IMR-90 (cell line): ENCODE measurements around the gene CDKN1C. TPM values are rescaled to one million over a fixed set of nuclear protein-coding genes. Genes with fewer than 3 reads are reported as not detected.

Source experiments
- ATAC-seq: fragments of 200-7000 bp; cut with Tn5 transposase; 2 replicates; pipeline ENCODE4 v1.9.1; 2020; ENCODE audit warnings: low read depth, mild to moderate bottlenecking, moderate library complexity
- BruUV-seq: library from RNA; stranded (reverse); fragments of 400-500 nt; replicated peaks from 2 replicates; lab custom pipeline; 2021; lab: Mats Ljungman, UMichigan
- CTCF ChIA-PET: fragments of 300-600 bp; formaldehyde crosslinking; extraction: SDS; loops from one replicate; lab custom pipeline; 2021; ENCODE audit warnings: antibody characterized with exemption; lab: Yijun Ruan, JAX
- POLR2A ChIA-PET: fragments of 300-600 bp; sonication (Branson Sonifier 250); formaldehyde crosslinking; loops from one replicate; lab custom pipeline; 2022; ENCODE audit warnings: antibody characterized with exemption; ENCODE audit not compliant: unreplicated experiment; lab: Charles Lee
- DNase-seq: peaks from one replicate; pipeline ENCODE4 v3.0.0; 2013
- H2AFZ ChIP-seq: replicated peaks from 2 replicates; pipeline ENCODE3; 2013; ENCODE audit warnings: low read length, mild to moderate bottlenecking; ENCODE audit not compliant: poor library complexity
- H2AK5ac ChIP-seq: 2 replicates; pipeline ENCODE4 v1.6.1; 2013; ENCODE audit warnings: low read depth, low read length, inconsistent platforms
- H2AK9ac ChIP-seq: replicated peaks from 2 replicates; pipeline ENCODE3; 2013; ENCODE audit warnings: mild to moderate bottlenecking, low read depth, low read length, moderate library complexity; ENCODE audit not compliant: poor library complexity
- H2BK120ac ChIP-seq: 2 replicates; pipeline ENCODE4 v1.6.1; 2013; ENCODE audit warnings: low read depth, low read length, inconsistent platforms
- H2BK15ac ChIP-seq: 3 replicates; pipeline ENCODE4 v1.6.1; 2013; ENCODE audit warnings: low read depth, low read length, inconsistent platforms
- H2BK20ac ChIP-seq: 2 replicates; pipeline ENCODE4 v1.6.1; 2013; ENCODE audit warnings: low read depth, mild to moderate bottlenecking, inconsistent platforms, low read length, moderate library complexity
- H2BK5ac ChIP-seq: 2 replicates; pipeline ENCODE4 v1.6.1; 2013; ENCODE audit warnings: mild to moderate bottlenecking, low read depth, low read length, inconsistent platforms; ENCODE audit not compliant: poor library complexity, severe bottlenecking
- H3K14ac ChIP-seq: replicated peaks from 2 replicates; pipeline ENCODE4 v1.6.1; 2013; ENCODE audit warnings: low read depth, low read length, inconsistent platforms
- H3K18ac ChIP-seq: 2 replicates; pipeline ENCODE4 v1.6.1; 2013; ENCODE audit warnings: low read depth, low read length, control low read depth
- H3K23ac ChIP-seq: 2 replicates; pipeline ENCODE4 v1.6.1; 2013; ENCODE audit warnings: low read depth, low read length, inconsistent platforms
- H3K27ac ChIP-seq: 2 replicates; pipeline ENCODE4 v1.5.1; 2013; ENCODE audit warnings: mild to moderate bottlenecking, control low read depth, low read length; ENCODE audit not compliant: insufficient read depth
- H3K27me3 ChIP-seq: 2 replicates; pipeline ENCODE4 v1.6.1; 2013; ENCODE audit warnings: low read length; ENCODE audit not compliant: control insufficient read depth, insufficient read depth
- H3K36me3 ChIP-seq: 2 replicates; pipeline ENCODE4 v1.6.1; 2013; ENCODE audit warnings: low read length, mixed read lengths; ENCODE audit not compliant: control insufficient read depth, insufficient read depth
- H3K4ac ChIP-seq: 2 replicates; pipeline ENCODE4 v1.6.1; 2013; ENCODE audit warnings: low read depth, low read length, inconsistent platforms
- H3K4me1 ChIP-seq: 2 replicates; pipeline ENCODE4 v1.6.1; 2013; ENCODE audit warnings: low read length, mixed read lengths; ENCODE audit not compliant: control insufficient read depth, insufficient read depth
- H3K4me2 ChIP-seq: 2 replicates; pipeline ENCODE4 v1.6.1; 2013; ENCODE audit warnings: low read depth, mild to moderate bottlenecking, control low read depth, low read length, moderate library complexity
- H3K4me3 ChIP-seq: 2 replicates; pipeline ENCODE4 v1.5.1; 2013; ENCODE audit warnings: low read depth, mild to moderate bottlenecking, control low read depth, low read length, moderate library complexity; ENCODE audit not compliant: insufficient read depth
- H3K56ac ChIP-seq: 2 replicates; pipeline ENCODE4 v1.6.1; 2013; ENCODE audit warnings: low read length, inconsistent platforms; ENCODE audit not compliant: insufficient read depth; ENCODE audit errors: extremely low read depth
- H3K79me1 ChIP-seq, 2 experiments: 2 replicates each; pipeline ENCODE4 v1.6.1; 2013; ENCODE audit warnings: low read length in 2 of 2, inconsistent platforms in 1 of 2, low read depth in 1 of 2
- H3K9ac ChIP-seq: 2 replicates; pipeline ENCODE4 v1.6.1; 2013; ENCODE audit warnings: low read depth, low read length, control low read depth
- H3K9me1 ChIP-seq: 2 replicates; pipeline ENCODE4 v1.6.1; 2013; ENCODE audit warnings: low read length, inconsistent platforms; ENCODE audit not compliant: insufficient read depth
- H3K9me3 ChIP-seq: 2 replicates; pipeline ENCODE4 v1.6.1; 2013; ENCODE audit warnings: low read length; ENCODE audit not compliant: control insufficient read depth, insufficient read depth
- H4K20me1 ChIP-seq: 2 replicates; pipeline ENCODE4 v1.6.1; 2013; ENCODE audit warnings: low read length, inconsistent platforms; ENCODE audit not compliant: insufficient read depth
- H4K5ac ChIP-seq: 2 replicates; pipeline ENCODE4 v1.6.1; 2013; ENCODE audit warnings: mild to moderate bottlenecking, low read depth, low read length, control low read depth
- H4K8ac ChIP-seq, 2 experiments: 2 replicates each; pipeline ENCODE4 v1.6.1; 2013; ENCODE audit warnings: low read depth in 2 of 2, low read length in 2 of 2, control low read depth in 1 of 2, inconsistent platforms in 1 of 2
- H4K91ac ChIP-seq: 2 replicates; pipeline ENCODE4 v1.6.1; 2013; ENCODE audit warnings: low read depth, low read length, inconsistent platforms; ENCODE audit not compliant: insufficient read depth
- BHLHE40 ChIP-seq: fragments of 150-350 bp; IDR thresholded peaks from 2 replicates; pipeline ENCODE4 v1.6.1; 2016; ENCODE audit warnings: mild to moderate bottlenecking, low read depth, low read length
- CEBPB ChIP-seq: IDR thresholded peaks from 2 replicates; pipeline ENCODE4 v1.6.1; 2012; ENCODE audit warnings: low read depth, low read length, improper control_type of control experiment
- CHD1 ChIP-seq: IDR thresholded peaks from 2 replicates; pipeline ENCODE4 v1.6.1; 2012; ENCODE audit warnings: low read depth, low read length, improper control_type of control experiment
- CTCF ChIP-seq: conservative IDR thresholded peaks from 2 replicates; pipeline ENCODE4 v1.5.1; 2012; ENCODE audit warnings: mild to moderate bottlenecking, low read depth, low read length, improper control_type of control experiment
- ELK1 ChIP-seq: fragments of 150-350 bp; IDR thresholded peaks from 2 replicates; pipeline ENCODE4 v1.6.1; 2016; ENCODE audit warnings: low read depth, mild to moderate bottlenecking, low read length, moderate library complexity, borderline replicate concordance
- FOS ChIP-seq: fragments of 150-350 bp; IDR thresholded peaks from 2 replicates; pipeline ENCODE4 v1.6.1; 2016; ENCODE audit warnings: low read depth, low read length
- MAZ ChIP-seq: IDR thresholded peaks from 2 replicates; pipeline ENCODE4 v1.6.1; 2012; ENCODE audit warnings: low read depth, mild to moderate bottlenecking, low read length, improper control_type of control experiment, moderate library complexity, borderline replicate concordance
- NFE2L2 ChIP-seq: fragments of 150-350 bp; IDR thresholded peaks from 2 replicates; pipeline ENCODE4 v1.6.1; 2016; ENCODE audit warnings: low read depth, mild to moderate bottlenecking, low read length
- POLR2A ChIP-seq: IDR thresholded peaks from 2 replicates; pipeline ENCODE4 v1.6.1; 2012; ENCODE audit warnings: mild to moderate bottlenecking, low read depth, low read length
- RAD21 ChIP-seq: IDR thresholded peaks from 2 replicates; pipeline ENCODE4 v1.6.1; 2012; ENCODE audit warnings: low read length, improper control_type of control experiment
- RCOR1 ChIP-seq: IDR thresholded peaks from 2 replicates; pipeline ENCODE4 v1.6.1; 2012; ENCODE audit warnings: mild to moderate bottlenecking, low read length, improper control_type of control experiment; ENCODE audit not compliant: insufficient replicate concordance
- RFX5 ChIP-seq: IDR thresholded peaks from 2 replicates; pipeline ENCODE4 v1.8.0; 2012; ENCODE audit warnings: low read depth, mild to moderate bottlenecking, low read length, moderate library complexity
- USF2 ChIP-seq: fragments of 150-350 bp; IDR thresholded peaks from 2 replicates; pipeline ENCODE4 v1.6.1; 2017; ENCODE audit warnings: mild to moderate bottlenecking, antibody characterized with exemption, low read length, low read depth
- WGBS, 2 experiments: methylation state at CpG; one replicate each; pipeline versions ENCODE4 v1.1.5 to v1.1.7; 2013; ENCODE audit warnings: missing lambda C conversion rate in 2 of 2; ENCODE audit not compliant: insufficient read length in 1 of 2; ENCODE audit errors: extremely low coverage in 2 of 2; 5-methylcytosine and 5-hydroxymethylcytosine counted together
- dilution Hi-C: fragments of 300-500 bp; cut with HindIII; formaldehyde crosslinking; loops from one replicate; pipeline ENCODE4 v1.14.3; 2018; ENCODE audit warnings: low sequenced_read_pairs; ENCODE audit not compliant: unreplicated experiment
- in situ Hi-C: fragments of 300-500 bp; cut with MboI; formaldehyde crosslinking; loops from 3 replicates; pipeline ENCODE4 v1.14.3; 2019; ENCODE audit warnings: low sequenced_read_pairs, inconsistent platforms, mixed read lengths
- intact Hi-C: fragments of 100-400 bp; cut with micrococcal nuclease; formaldehyde crosslinking; loops from 2 replicates; pipeline ENCODE4 v1.10.0; 2022
- polyA plus RNA-seq, 3 experiments: library from polyadenylated mRNA; depleted of rRNA; stranded (reverse); fragments of >200 nt; gene quantifications; 2 replicates each; pipeline ENCODE4 v1.2.3, GENCODE V29; 2012; ENCODE audit warnings: low replicate concordance in 1 of 3
- total RNA-seq: library from RNA; depleted of rRNA; stranded (reverse); fragments of >200 nt; gene quantifications from 2 replicates; pipeline ENCODE4 v1.2.3, GENCODE V29; 2012

The CDKN1C gene
- total and polyA plus RNA-seq, 2 of the 4 experiments (the other 2 are of a cell fraction) = 1.6 to 3.0 TPM

GRCh38 chr11:2881981-2882375 is 3.6 kb downstream of the CDKN1C start:
- Histone ChIP-seq H3K79me1 (peaks cover 0 to 3% of the 10 kb centered on the region in 2 experiments; a peak in 1 of 4 replicates), H2AK5ac (no peak overlapping the region), H3K36me3 (peaks cover 7% of the 10 kb centered on the region; the same call in 1 of the 2 replicates), H2BK5ac (no peak overlapping the region), H3K9ac (no peak overlapping the region), H3K27me3 (peaks cover 6% of the 10 kb centered on the region; the same call in 1 of the 2 replicates), H3K14ac (no peak overlapping the region), H3K4me1 (peaks cover 4% of the 10 kb centered on the region; the same call in 1 of the 2 replicates), H4K20me1 (peaks cover 12% of the 10 kb centered on the region), H2BK15ac (no peak overlapping the region), H4K5ac (no peak overlapping the region), H3K56ac (no peak overlapping the region), H3K4me2 (no peak overlapping the region; the same call in 1 of the 2 replicates), H2AFZ (no peak overlapping the region), H3K27ac (no peak overlapping the region), H3K23ac (no peak overlapping the region), H2BK120ac (no peak overlapping the region), H2BK20ac (no peak overlapping the region), H2AK9ac (no peak overlapping the region), H4K91ac (no peak overlapping the region), H3K9me3 (peaks cover 6% of the 10 kb centered on the region), H4K8ac (no peak overlapping the region), H3K4me3 (no peak overlapping the region), H3K4ac (no peak overlapping the region; the same call in 1 of the 2 replicates), H3K9me1 (no peaks in the 10 kb centered on the region; the same call in 1 of the 2 replicates), H3K18ac (no peak overlapping the region)
- ATAC-seq (no peak), DNase-seq (no peak)
- dilution Hi-C loops = no loop called here
- POLR2A ChIA-PET = no interaction called here
- in situ Hi-C loops = loop anchor here (25.0 kb wide), 1 partner anchor 695 kb away; no protein-coding TSS in a partner anchor
- TF ChIP-seq CEBPB (no peak), MAZ (no peak), RFX5 (no peak), RAD21 (no peak), NFE2L2 (no peak), FOS (no peak), CTCF (no peak), RCOR1 (no peak), ELK1 (no peak), BHLHE40 (no peak), CHD1 (no peak), POLR2A (no peak), USF2 (no peak)
- CTCF ChIA-PET = interaction anchor here (0.5 to 1.1 kb wide), 2 partner anchors 280 to 350 kb away, joined by 3 read pairs; no protein-coding TSS in a partner anchor
- no TSS peak for BruUV-seq
- intact Hi-C loops = no loop called here
- no CpG with 5 or more reads among the region's 12 CpGs for WGBS, 2 experiments
